K562 (cell line): Measurements from ENCODE around the gene TSSK2. TPM values are rescaled to one million over a fixed set of nuclear protein-coding genes. Genes with fewer than 3 reads are reported as not detected.
A peak's percentile ranks its signal among the peaks of the same experiment; 100 is the strongest.

Experiments
- AFF1 ChIP-seq, 2 experiments: fragments of 450-650 bp; IDR thresholded peaks; 2 replicates each; pipeline ENCODE4 v1.6.1; 2018; ENCODE audit warnings: mild to moderate bottlenecking in 2 of 2, low read depth in 1 of 2; ENCODE audit not compliant: partially characterized antibody in 2 of 2
- CCNT2 ChIP-seq: IDR thresholded peaks from 2 replicates; pipeline ENCODE4 v1.6.1; 2011; ENCODE audit warnings: borderline replicate concordance, low read depth, mild to moderate bottlenecking, moderate library complexity, mixed read lengths, low read length; ENCODE audit not compliant: insufficient read length; ENCODE audit errors: extremely low read depth
- CLOCK ChIP-seq: fragments of 250-450 bp; sonication (Bioruptor Pico); IDR thresholded peaks from 2 replicates; pipeline ENCODE4 v1.4.0; 2020; ENCODE audit warnings: mild to moderate bottlenecking, moderate library complexity, borderline replicate concordance
- ELF1 ChIP-seq: fragments of 200-800 bp; sonication (Bioruptor generic); IDR thresholded peaks from 2 replicates; pipeline ENCODE4 v1.6.1; 2016; ENCODE audit warnings: missing genetic modification characterization, missing compliant biosample characterization
- NCOR1 ChIP-seq: fragments of 450-650 bp; IDR thresholded peaks from 2 replicates; pipeline ENCODE4 v1.6.1; 2016; ENCODE audit warnings: mild to moderate bottlenecking, moderate library complexity
- REST ChIP-seq, 2 experiments: fragments of 450-650 bp; formaldehyde crosslinking in 1 of 2; IDR thresholded peaks; 2 replicates each; pipeline versions ENCODE4 v1.4.0 to v1.6.1; 2014 to 2020; ENCODE audit warnings: mild to moderate bottlenecking in 2 of 2, borderline replicate concordance in 1 of 2, low read depth in 1 of 2
- RFX1 ChIP-seq: fragments of 450-650 bp; IDR thresholded peaks from 2 replicates; pipeline ENCODE4 v1.6.1; 2016; ENCODE audit warnings: mild to moderate bottlenecking, moderate library complexity
- RUNX1 ChIP-seq: sonication (generic); IDR thresholded peaks from 2 replicates; pipeline ENCODE4 v1.6.1; 2016; ENCODE audit warnings: antibody characterized with exemption, low read depth
- SAP30 ChIP-seq: fragments of 200-600 bp; sonication (generic); IDR thresholded peaks from 2 replicates; pipeline ENCODE4 v1.6.1; 2012; ENCODE audit warnings: borderline replicate concordance, low read depth, mild to moderate bottlenecking, moderate library complexity, low read length, control low read depth, inconsistent platforms; ENCODE audit not compliant: insufficient read depth, poor library complexity, severe bottlenecking
- polyA plus RNA-seq, 8 experiments: library from polyadenylated mRNA; depleted of rRNA in 4 of 8; stranded (reverse) in 5 of 8; unstranded in 3 of 8; fragments of >200 nt; fragmentation: Nextera tagmentation in 2 of 8; fragmentation: Illumina TruSeq in 1 of 8; extraction: Ambion mirVana in 2 of 8; extraction: Trizol in 1 of 8; gene quantifications; 2 replicates each; pipeline versions ENCODE4 v1.2.1 to v1.2.3, GENCODE V29; 2011 to 2014; ENCODE audit warnings: inconsistent platforms in 1 of 8, missing spikeins in 1 of 8
- total RNA-seq, 7 experiments: library from RNA; depleted of rRNA in 6 of 7; stranded (reverse); fragments of >200 nt in 6 of 7; fragmentation: Illumina TruSeq in 2 of 7; extraction: Trizol in 2 of 7; gene quantifications; 2 replicates each; pipeline versions ENCODE4 v1.2.1 to v1.2.3, GENCODE V29; 2011 to 2021; ENCODE audit warnings: low replicate concordance in 1 of 7

Gene TSSK2
- total and polyA plus RNA-seq, 9 of the 15 experiments (the other 6 are each of a cell fraction or from before 2014, with no cell fraction given): 0.04 TPM; not detected in 8

- peak; percentile 3; the same call in 1 of the 2 replicates for TF ChIP-seq REST (IDR thresholded peaks at IDR 0.05; ENCODE audit: borderline replicate concordance)
- TF ChIP-seq REST (CRISPR knock-in tag; IDR thresholded peaks at IDR 0.05; ENCODE audit: low read depth): no peak
- peak; percentile 96 for TF ChIP-seq ELF1 (tag)
- TF ChIP-seq CCNT2: no peak
- TF ChIP-seq SAP30: peak; percentile 42
- TF ChIP-seq RFX1: peak; percentile 91
- no peak for TF ChIP-seq RUNX1
- no peak for TF ChIP-seq AFF1 (IDR thresholded peaks at IDR 0.05; ENCODE audit: low read depth in 1 of 2, partially characterized antibody in 2 of 2)
- peak; percentile 97 for TF ChIP-seq NCOR1
- no peak for TF ChIP-seq CLOCK (CRISPR knock-in tag)
Measured at GRCh38 chr22:19109198-19110063, 21.7 kb upstream of the TSSK2 start (continued).
